Rectal smooth muscle tissue (tissue), 1 donor: ENCODE measurements around the gene MACO1.
A peak's percentile ranks its signal among the peaks of the same experiment; 100 is the strongest.

Experiments
- H3K27ac ChIP-seq: one replicate; pipeline ENCODE4 v1.7.0; 2013; ENCODE audit warnings: low read depth, low read length, inconsistent platforms
- H3K27me3 ChIP-seq: one replicate; pipeline ENCODE4 v1.7.0; 2013; ENCODE audit warnings: low read length; ENCODE audit not compliant: control insufficient read depth, insufficient read depth
- H3K36me3 ChIP-seq: one replicate; pipeline ENCODE4 v1.7.0; 2013; ENCODE audit warnings: low read length; ENCODE audit not compliant: control insufficient read depth, insufficient read depth
- H3K4me1 ChIP-seq: one replicate; pipeline ENCODE4 v1.7.0; 2013; ENCODE audit warnings: low read length; ENCODE audit not compliant: control insufficient read depth, insufficient read depth
- H3K4me3 ChIP-seq: one replicate; pipeline ENCODE4 v1.7.0; 2013; ENCODE audit warnings: low read length
- H3K9ac ChIP-seq: one replicate; pipeline ENCODE4 v1.7.0; 2013; ENCODE audit warnings: low read length

Gene MACO1

GRCh38 chr1:25537153-25537831 lies 106.6 kb downstream of the MACO1 start:
- H3K4me1 ChIP-seq, result no peaks in the 10 kb centered on the region
- H3K36me3 ChIP-seq, result no peaks in the 10 kb centered on the region
- H3K27ac ChIP-seq, result no peak overlapping the region
- no peak overlapping the region for H3K9ac ChIP-seq
- no peaks in the 10 kb centered on the region for H3K27me3 ChIP-seq
- H3K4me3 ChIP-seq, result no peak overlapping the region

DNA sequence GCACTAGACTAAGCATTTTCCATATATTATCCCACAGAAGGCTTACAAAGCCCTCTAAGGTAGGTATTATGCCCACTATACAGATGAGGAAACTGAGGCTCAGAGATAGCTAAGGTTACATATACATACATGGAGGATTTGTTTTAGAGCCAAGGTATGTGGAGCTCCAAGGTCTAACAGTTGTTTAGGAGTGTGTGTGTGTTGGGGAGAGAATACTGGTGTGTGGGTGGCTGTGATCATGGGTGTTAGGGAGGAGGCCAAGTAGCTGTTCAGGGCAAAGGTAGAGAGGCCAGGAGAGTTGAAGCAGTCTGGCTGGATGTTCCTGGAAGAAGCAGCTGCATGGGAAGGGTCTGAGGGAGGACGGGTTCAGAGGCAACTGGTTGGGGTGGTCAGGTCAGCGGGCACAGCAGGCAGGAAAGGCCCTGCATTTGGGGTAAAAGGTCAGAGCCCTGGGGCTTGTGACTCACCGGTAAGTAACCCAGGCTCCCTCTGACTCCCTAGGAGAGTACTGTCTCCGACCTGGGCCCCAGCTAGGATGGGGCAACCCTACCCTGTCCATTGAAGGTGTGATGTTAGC lies 107.6 kb downstream of the MACO1 start:
- H3K4me1 ChIP-seq, result peaks cover 2% of the 10 kb centered on the region
- H3K27me3 ChIP-seq, result no peaks in the 10 kb centered on the region
- H3K9ac ChIP-seq, result no peak overlapping the region
- no peaks in the 10 kb centered on the region for H3K36me3 ChIP-seq
- no peak overlapping the region for H3K4me3 ChIP-seq
- no peak overlapping the region for H3K27ac ChIP-seq

DNA sequence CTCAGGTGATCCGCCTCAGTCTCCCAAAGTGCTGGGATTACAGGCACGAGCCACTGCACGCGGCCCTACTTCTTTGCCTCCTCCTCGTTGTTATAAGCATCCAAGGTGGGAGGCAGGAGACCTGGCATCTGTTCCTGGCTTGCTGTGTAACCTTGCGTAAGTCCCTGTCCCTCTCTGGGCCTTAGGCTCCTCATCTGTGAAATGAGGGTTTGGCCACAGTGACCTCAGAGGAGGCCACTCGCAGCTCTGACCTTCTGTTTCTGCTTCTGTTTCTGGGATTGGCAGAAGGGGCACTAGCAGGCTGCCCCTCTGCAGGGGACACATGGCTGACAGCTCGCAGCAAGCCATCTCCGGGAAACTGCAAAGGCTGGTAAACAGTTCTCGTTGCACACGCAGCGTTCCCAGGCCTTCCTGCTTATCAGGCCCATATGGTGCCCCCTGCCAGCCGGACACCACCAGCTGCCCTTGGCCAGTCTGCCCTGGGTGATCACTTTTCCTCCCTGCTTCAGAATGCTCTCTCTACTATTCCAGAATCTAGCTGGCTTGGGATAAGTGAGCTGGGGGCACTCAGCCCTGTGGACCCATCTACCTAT lies 110.1 kb downstream of the MACO1 start:
- Histone ChIP-seq H3K27ac (no peak overlapping the region), H3K27me3 (no peaks in the 10 kb centered on the region), H3K9ac (no peak overlapping the region), H3K36me3 (no peaks in the 10 kb centered on the region), H3K4me1 (peaks cover 8% of the 10 kb centered on the region), H3K4me3 (no peak overlapping the region)

DNA sequence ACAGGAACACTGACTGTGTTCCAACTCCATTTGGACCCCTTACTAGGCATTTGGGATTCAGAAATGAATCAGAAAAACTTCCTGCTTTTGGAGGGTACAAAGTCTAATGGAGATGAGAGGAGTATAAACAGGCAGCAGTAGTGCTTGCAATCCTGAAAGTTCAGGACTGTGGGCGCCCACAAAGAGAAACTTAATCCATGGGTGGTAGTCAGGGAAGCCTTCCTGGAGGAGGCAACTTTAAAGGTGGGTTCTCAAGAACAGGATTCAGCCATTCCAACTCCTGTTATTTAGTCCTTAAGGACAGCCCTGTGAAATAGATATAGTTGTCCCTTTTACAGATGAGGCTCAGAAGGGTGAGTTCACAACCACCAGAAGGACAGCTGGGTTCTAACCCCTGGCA lies 110.7 kb downstream of the MACO1 start:
- no peaks in the 10 kb centered on the region for H3K27me3 ChIP-seq
- no peaks in the 10 kb centered on the region for H3K36me3 ChIP-seq
- H3K4me3 ChIP-seq, result no peak overlapping the region
- no peak overlapping the region for H3K27ac ChIP-seq
- no peak overlapping the region for H3K9ac ChIP-seq
- peaks cover 8% of the 10 kb centered on the region for H3K4me1 ChIP-seq

- no peak overlapping the region for H3K9ac ChIP-seq
- no peaks in the 10 kb centered on the region for H3K36me3 ChIP-seq
- peaks cover 8% of the 10 kb centered on the region for H3K4me1 ChIP-seq
- no peak overlapping the region for H3K27ac ChIP-seq
- H3K27me3 ChIP-seq, result no peaks in the 10 kb centered on the region
- no peak overlapping the region for H3K4me3 ChIP-seq
Observed at GRCh38 chr1:25541889-25542658, 111.4 kb downstream of the MACO1 start.

DNA sequence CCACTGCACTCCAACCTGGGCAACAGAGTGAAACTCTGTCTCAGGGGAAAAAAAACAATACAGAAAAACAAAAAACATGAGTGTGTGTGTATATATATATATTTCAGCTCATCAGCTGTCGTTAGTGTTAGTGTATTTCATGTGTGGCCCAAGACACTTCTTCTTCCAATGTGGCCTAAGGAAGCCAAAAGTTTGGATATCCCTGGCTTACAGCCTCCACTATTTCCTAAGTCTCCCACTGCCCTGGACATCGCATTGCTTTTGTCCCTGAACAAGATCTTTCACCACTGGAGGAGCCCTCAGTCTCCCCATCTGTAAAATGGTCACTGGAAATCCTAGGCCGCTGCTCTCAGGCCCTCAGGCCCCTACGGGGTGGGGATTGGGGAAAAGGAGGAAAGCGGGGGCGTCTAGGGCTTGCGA lies 112.3 kb downstream of the MACO1 start:
- no peaks in the 10 kb centered on the region for H3K36me3 ChIP-seq
- peak overlapping the region; percentile 17 for H3K4me3 ChIP-seq
- H3K27me3 ChIP-seq, result no peaks in the 10 kb centered on the region
- H3K4me1 ChIP-seq, result peaks cover 8% of the 10 kb centered on the region
- no peak overlapping the region for H3K9ac ChIP-seq
- peak overlapping the region; percentile 79 for H3K27ac ChIP-seq

GRCh38 chr1:25543425-25544242 lies 112.9 kb downstream of the MACO1 start, which contains the start of gene LDLRAP1:
TSS of gene LDLRAP1 (plus strand) at chr1:25543606. CDS start at chr1:25543699, 93 bp downstream.
- Histone ChIP-seq H3K27me3 (no peaks in the 10 kb centered on the region), H3K27ac (peak within 1 kb of the TSS; percentile 79)

DNA sequence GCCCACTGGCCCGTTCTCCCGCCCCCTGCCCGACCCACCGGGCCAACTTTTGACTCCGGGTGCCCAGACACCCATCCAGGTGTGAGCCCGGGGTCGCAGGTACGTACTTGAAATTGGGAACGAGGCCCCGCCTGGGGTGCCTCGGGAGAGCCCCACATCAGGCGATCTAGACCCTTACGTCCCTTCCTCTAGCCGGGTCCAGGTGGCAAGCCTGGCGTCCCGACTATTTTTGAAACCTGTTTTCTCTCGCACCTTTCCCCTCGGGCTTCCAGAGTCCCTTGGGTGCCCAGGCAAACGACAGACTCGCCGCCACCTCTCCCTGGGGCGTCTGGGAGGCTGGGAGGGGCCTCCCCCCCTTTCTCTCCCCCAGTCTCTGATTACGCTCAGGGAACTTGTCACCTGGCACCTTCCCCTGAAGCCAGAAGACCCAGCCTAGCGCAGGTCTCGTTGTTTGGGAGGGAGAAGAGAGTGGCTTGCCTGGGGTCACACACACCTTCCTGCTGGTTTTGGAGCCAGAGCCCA lies 113.6 kb downstream of the MACO1 start:
- Histone ChIP-seq H3K4me1 (peaks cover 8% of the 10 kb centered on the region), H3K36me3 (no peaks in the 10 kb centered on the region), H3K9ac (peak overlapping the region; percentile 60), H3K27ac (peak overlapping the region; percentile 79), H3K27me3 (no peaks in the 10 kb centered on the region), H3K4me3 (peak overlapping the region; percentile 78)

More at GRCh38 chr1:25543425-25544242, 112.9 kb downstream of the MACO1 start, which contains the start of gene LDLRAP1:
- no peaks in the 10 kb centered on the region for H3K36me3 ChIP-seq
- H3K4me1 ChIP-seq, result peaks cover 8% of the 10 kb centered on the region
- peak within 1 kb of the TSS; percentile 60 for H3K9ac ChIP-seq
- H3K4me3 ChIP-seq, result peak within 1 kb of the TSS; percentile 78

- Histone ChIP-seq H3K4me3 (peak overlapping the region; percentile 78), H3K27me3 (no peaks in the 10 kb centered on the region), H3K27ac (no peak overlapping the region), H3K4me1 (peaks cover 10% of the 10 kb centered on the region), H3K9ac (peak overlapping the region; percentile 0), H3K36me3 (no peaks in the 10 kb centered on the region)
Observed at GRCh38 chr1:25544819-25545218, 114.1 kb downstream of the MACO1 start.

GRCh38 chr1:25545767-25546166 lies 115.1 kb downstream of the MACO1 start:
- no peak overlapping the region for H3K27ac ChIP-seq
- no peaks in the 10 kb centered on the region for H3K27me3 ChIP-seq
- H3K9ac ChIP-seq, result no peak overlapping the region
- H3K36me3 ChIP-seq, result no peaks in the 10 kb centered on the region
- H3K4me3 ChIP-seq, result no peak overlapping the region
- H3K4me1 ChIP-seq, result peaks cover 10% of the 10 kb centered on the region

GRCh38 chr1:25546193-25546592 lies 115.5 kb downstream of the MACO1 start:
- Histone ChIP-seq H3K9ac (no peak overlapping the region), H3K4me1 (peaks cover 10% of the 10 kb centered on the region), H3K36me3 (no peaks in the 10 kb centered on the region), H3K27ac (no peak overlapping the region), H3K27me3 (no peaks in the 10 kb centered on the region), H3K4me3 (no peak overlapping the region)
